Kidney (tissue), 22 donors: ENCODE data around the gene GRIA1. TPM values are rescaled to one million over a fixed set of nuclear protein-coding genes. Genes with fewer than 3 reads are reported as not detected.

ENCODE experiments used
- DNase-seq, 5 donors: peaks; one replicate each; pipeline ENCODE4 v3.0.0-alpha.2; 2013 to 2020
- FAIRE-seq: peaks from 2 replicates; lab custom pipeline; 2012; peaks lifted over from hg19 to GRCh38; lab: Jason Lieb, UNC
- H3K27ac ChIP-seq, 2 donors: one replicate each; pipeline ENCODE4 v1.7.0; 2013; ENCODE audit warnings: low read depth in 2 of 2, low read length in 2 of 2, inconsistent platforms in 1 of 2
- H3K27me3 ChIP-seq: one replicate; pipeline ENCODE4 v1.7.1; 2013; ENCODE audit warnings: low read length, inconsistent platforms; ENCODE audit not compliant: control insufficient read depth, insufficient read depth
- H3K36me3 ChIP-seq, 3 donors: one replicate each; pipeline versions ENCODE4 v1.7.0 to v1.7.1; 2013; ENCODE audit warnings: low read length in 3 of 3, control low read depth in 1 of 3, inconsistent platforms in 1 of 3; ENCODE audit not compliant: insufficient read depth in 3 of 3, control insufficient read depth in 2 of 3
- H3K4me1 ChIP-seq, 3 donors: one replicate each; pipeline versions ENCODE4 v1.7.0 to v1.7.1; 2013; ENCODE audit warnings: low read length in 3 of 3, inconsistent platforms in 1 of 3, low read depth in 1 of 3; ENCODE audit not compliant: control insufficient read depth in 2 of 3, insufficient read depth in 2 of 3
- H3K4me3 ChIP-seq, 3 donors: one replicate each; pipeline versions ENCODE4 v1.7.0 to v1.8.1; 2013; ENCODE audit warnings: low read length in 3 of 3, control low read depth in 1 of 3, inconsistent platforms in 1 of 3
- H3K9ac ChIP-seq, 3 donors: one replicate each; pipeline versions ENCODE4 v1.7.0 to v1.7.1; 2013; ENCODE audit warnings: low read length in 3 of 3, control low read depth in 1 of 3, inconsistent platforms in 1 of 3
- H3K9me3 ChIP-seq, 3 donors: one replicate each; pipeline versions ENCODE4 v1.7.0 to v1.7.1; 2013; ENCODE audit warnings: low read length in 3 of 3, control low read depth in 1 of 3, inconsistent platforms in 1 of 3; ENCODE audit not compliant: control insufficient read depth in 2 of 3, insufficient read depth in 1 of 3
- CTCF ChIP-seq: IDR thresholded peaks from 3 replicates; pipeline ENCODE4 v1.5.1; 2012; ENCODE audit warnings: mild to moderate bottlenecking, moderate library complexity, borderline replicate concordance; ENCODE audit not compliant: insufficient read depth; ENCODE audit errors: extremely low read depth
- intact Hi-C: fragments of 100-400 bp; cut with DNase I; formaldehyde crosslinking; loops from one replicate; pipeline ENCODE4 v1.11.1; 2022
- long read RNA-seq, 10 donors: library from polyadenylated mRNA in 1 of 10; unstranded in 1 of 10; transcript quantifications; one replicate each; pipeline ENCODE4 v2.0.0 and lab custom pipeline, GENCODE V29; 2021 to 2026
- polyA plus RNA-seq: library from polyadenylated mRNA; stranded (reverse); fragments of 350-450 nt; fragmentation: Illumina TruSeq; extraction: RNeasy Lipid Tissue Mini Kit (QIAGEN cat#74804); gene quantifications from one replicate; pipeline ENCODE4 v1.2.3, GENCODE V29; 2014; ENCODE audit warnings: low read depth, low replicate concordance; ENCODE audit not compliant: insufficient read depth
- total RNA-seq: library from RNA; stranded (reverse); fragmentation: NEBNext Ultra II Directional; extraction: Animal tissue kit (Norgen Biotek cat#: 25700); gene quantifications from one replicate; pipeline ENCODE4 v1.2.1, GENCODE V29; 2021
- donor health status: control.
- donor health status: control.
- donor health status: control.
- donor health status: control.
- donor health status: control.
- donor health status: DM: yes; HTN: yes; CAD: no.
- donor health status: Normal renal cell carcinoma (clear cell type).

GRIA1 gene
- total RNA-seq (0.50 TPM), polyA plus RNA-seq (not detected)
- long read RNA-seq, donor 1, partial matches to known transcripts, result 0 of 1 reads
- long read RNA-seq, donor 1, other reads (novel, unspliced or antisense), result 0 of 1 reads
- long read RNA-seq, donor 2, partial matches to known transcripts, result 0 of 2 reads
- long read RNA-seq, donor 2, other reads (novel, unspliced or antisense), result 0 of 2 reads
- long read RNA-seq, donor 3, result 0 reads
- long read RNA-seq, donor 4, result 0 reads
- long read RNA-seq, donor 5, result 0 reads
- long read RNA-seq, donor 6, partial matches to known transcripts, result 0 of 2 reads
- long read RNA-seq, donor 6, other reads (novel, unspliced or antisense), result 0 of 2 reads
- long read RNA-seq, donor 7, result 0 reads
- long read RNA-seq, donor 8, result 0 reads
- long read RNA-seq, donor 9, result 0 reads
- long read RNA-seq, donor 10, result 0 reads

- Histone ChIP-seq H3K9ac (no peak within 1 kb of the TSS), H3K4me3 (peak within 1 kb of the TSS in 1 of 3 donors; percentile 16), H3K27me3 (no peaks in the 10 kb centered on the region), H3K9me3 (no peaks in the 10 kb centered on the region), H3K27ac (no peak within 1 kb of the TSS), H3K36me3 (no peaks in the 10 kb centered on the region), H3K4me1 (no peaks in the 10 kb centered on the region)
- TF ChIP-seq CTCF, result no peak
- intact Hi-C loops, result no loop called here
- DNase-seq (peak in 4 of 5 donors; percentile 52 to 71 (median 66)), FAIRE-seq (no peak)
These were observed at the start of gene GRIA1 for GRCh38 chr5:153490118-153491037. Gene GRIA1, plus strand, starts transcription at chr5:153490670.

GRCh38 chr5:153445875-153446579, 44.4 kb upstream of the GRIA1 start:
- H3K27ac ChIP-seq, result no peak overlapping the region
- H3K9ac ChIP-seq, result no peak overlapping the region
- H3K4me1 ChIP-seq, result no peaks in the 10 kb centered on the region
- no peaks in the 10 kb centered on the region for H3K27me3 ChIP-seq
- DNase-seq (no peak), FAIRE-seq (no peak)
- intact Hi-C loops, result no loop called here
- no peak for TF ChIP-seq CTCF
- H3K36me3 ChIP-seq, result no peaks in the 10 kb centered on the region
- no peaks in the 10 kb centered on the region for H3K9me3 ChIP-seq
- no peak overlapping the region for H3K4me3 ChIP-seq

GRCh38 chr5:153447534-153447933, 42.9 kb upstream of the GRIA1 start:
- FAIRE-seq, result no peak
- no peaks in the 10 kb centered on the region for H3K36me3 ChIP-seq
- no peak overlapping the region for H3K27ac ChIP-seq
- H3K27me3 ChIP-seq, result no peaks in the 10 kb centered on the region
- no peak overlapping the region for H3K4me3 ChIP-seq
- H3K9me3 ChIP-seq, result no peaks in the 10 kb centered on the region
- H3K9ac ChIP-seq, result no peak overlapping the region
- DNase-seq, result no peak
- no peaks in the 10 kb centered on the region for H3K4me1 ChIP-seq
- no peak for TF ChIP-seq CTCF
- intact Hi-C loops, result no loop called here
